Measurements from ENCODE around the gene ALPL. TPM values are rescaled to one million over a fixed set of nuclear protein-coding genes. Genes with fewer than 3 reads are reported as not detected.

ALPL gene
- total RNA-seq, 1 experiment from 2014 or later = 0.73 TPM

GRCh38 chr1:21496063-21496462, 13.2 kb upstream of the ALPL start:
- Histone ChIP-seq H3K79me2 (ENCODE audit: low read length) (no peaks in the 10 kb centered on the region), H3K9ac (ENCODE audit: low read length) (no peak overlapping the region), H3K36me3 (ENCODE audit: low read depth, low read length) (no peaks in the 10 kb centered on the region), H4K20me1 (ENCODE audit: low read length) (no peaks in the 10 kb centered on the region), H3K4me1 (ENCODE audit: insufficient read depth, low read length) (no peaks in the 10 kb centered on the region), H3K4me3 (ENCODE audit: low read length) (no peak overlapping the region), H2AFZ (ENCODE audit: low read length) (no peak overlapping the region), H3F3A (ENCODE audit: low read length, unreplicated experiment) (no peaks in the 10 kb centered on the region), H3K4me2 (ENCODE audit: low read length) (no peak overlapping the region), H3K9me3 (ENCODE audit: low read length) (no peaks in the 10 kb centered on the region), H3K27ac (ENCODE audit: low read length) (no peak overlapping the region), H3K27me3 (ENCODE audit: low read length) (no peaks in the 10 kb centered on the region), H3K9me2 (replicated peaks; ENCODE audit: low read length) (no peaks in the 10 kb centered on the region)
- CTCF ChIA-PET = no interaction called here
- DNase-seq (no peak), ATAC-seq (no peak)
- intact Hi-C loops (cut with micrococcal nuclease) = loop anchor here (10.0 kb wide), 1 partner anchor 261 kb away; no protein-coding TSS in a partner anchor
- TF ChIP-seq EZH2phosphoT487 (IDR thresholded peaks at IDR 0.05; ENCODE audit: borderline replicate concordance, low read length) (no peak), CTCF (conservative IDR thresholded peaks at IDR 0.05; ENCODE audit: low read depth, low read length) (no peak), EZH2 (IDR thresholded peaks at IDR 0.05; ENCODE audit: low read length, unreplicated experiment) (no peak)
- POLR2A ChIA-PET (ENCODE audit: unreplicated experiment) = interaction anchor here (0.5 kb wide), 1 partner anchor 158 kb away, joined by 4 read pairs; no protein-coding TSS in a partner anchor
- no TSS peak for BruUV-seq (replicated peaks)

GRCh38 chr1:21496886-21497285, 12.3 kb upstream of the ALPL start:
- intact Hi-C loops (cut with micrococcal nuclease) = loop anchor here (10.0 kb wide), 1 partner anchor 262 kb away; no protein-coding TSS in a partner anchor
- no peak overlapping the region for H3K27ac ChIP-seq (ENCODE audit: low read length)
- no peaks in the 10 kb centered on the region for H4K20me1 ChIP-seq (ENCODE audit: low read length)
- H3K4me1 ChIP-seq (ENCODE audit: insufficient read depth, low read length) = no peaks in the 10 kb centered on the region
- no peaks in the 10 kb centered on the region for H3K27me3 ChIP-seq (ENCODE audit: low read length)
- BruUV-seq (replicated peaks) = no TSS peak
- POLR2A ChIA-PET (ENCODE audit: unreplicated experiment) = no interaction called here
- H3K36me3 ChIP-seq (ENCODE audit: low read depth, low read length) = no peaks in the 10 kb centered on the region
- no peaks in the 10 kb centered on the region for H3K79me2 ChIP-seq (ENCODE audit: low read length)
- H3K4me3 ChIP-seq (ENCODE audit: low read length) = no peak overlapping the region
- no peak overlapping the region for H3K4me2 ChIP-seq (ENCODE audit: low read length)
- TF ChIP-seq CTCF (conservative IDR thresholded peaks at IDR 0.05; ENCODE audit: low read depth, low read length) (no peak), EZH2phosphoT487 (IDR thresholded peaks at IDR 0.05; ENCODE audit: borderline replicate concordance, low read length) (no peak), EZH2 (IDR thresholded peaks at IDR 0.05; ENCODE audit: low read length, unreplicated experiment) (no peak)
- DNase-seq = no peak
- H3F3A ChIP-seq (ENCODE audit: low read length, unreplicated experiment) = no peaks in the 10 kb centered on the region
- CTCF ChIA-PET = no interaction called here
- H3K9me3 ChIP-seq (ENCODE audit: low read length) = no peaks in the 10 kb centered on the region
- no peaks in the 10 kb centered on the region for H3K9me2 ChIP-seq (replicated peaks; ENCODE audit: low read length)
- no peak overlapping the region for H3K9ac ChIP-seq (ENCODE audit: low read length)
- H2AFZ ChIP-seq (ENCODE audit: low read length) = no peak overlapping the region
- ATAC-seq = no peak

GRCh38 chr1:21497466-21498061, 11.7 kb upstream of the ALPL start:
- Histone ChIP-seq H3K9me3 (ENCODE audit: low read length) (no peaks in the 10 kb centered on the region), H2AFZ (ENCODE audit: low read length) (no peak overlapping the region), H4K20me1 (ENCODE audit: low read length) (no peaks in the 10 kb centered on the region), H3K36me3 (ENCODE audit: low read depth, low read length) (no peaks in the 10 kb centered on the region), H3K4me2 (ENCODE audit: low read length) (no peak overlapping the region), H3K9me2 (replicated peaks; ENCODE audit: low read length) (no peaks in the 10 kb centered on the region), H3K4me3 (ENCODE audit: low read length) (no peak overlapping the region), H3K27me3 (ENCODE audit: low read length) (no peaks in the 10 kb centered on the region), H3K9ac (ENCODE audit: low read length) (no peak overlapping the region), H3F3A (ENCODE audit: low read length, unreplicated experiment) (no peaks in the 10 kb centered on the region), H3K79me2 (ENCODE audit: low read length) (no peaks in the 10 kb centered on the region), H3K27ac (ENCODE audit: low read length) (no peak overlapping the region), H3K4me1 (ENCODE audit: insufficient read depth, low read length) (no peaks in the 10 kb centered on the region)
- ChIA-PET POLR2A (ENCODE audit: unreplicated experiment) (no interaction called here), CTCF (interaction anchor here (0.7 kb wide), 1 partner anchor 126 kb away, joined by 3 read pairs; no protein-coding TSS in a partner anchor)
- BruUV-seq (replicated peaks) = no TSS peak
- ATAC-seq (no peak; the same call in 1 of the 2 replicates), DNase-seq (no peak)
- intact Hi-C loops (cut with micrococcal nuclease) = loop anchor here (10.0 kb wide), 1 partner anchor 263 kb away; no protein-coding TSS in a partner anchor
- TF ChIP-seq EZH2phosphoT487 (IDR thresholded peaks at IDR 0.05; ENCODE audit: borderline replicate concordance, low read length) = no peak
- TF ChIP-seq CTCF (conservative IDR thresholded peaks at IDR 0.05; ENCODE audit: low read depth, low read length) = peak; percentile 27; the same call in 1 of the 2 replicates

Data from PC-3 (cell line).